ENCODE results near the gene PTPRM.

DNA sequence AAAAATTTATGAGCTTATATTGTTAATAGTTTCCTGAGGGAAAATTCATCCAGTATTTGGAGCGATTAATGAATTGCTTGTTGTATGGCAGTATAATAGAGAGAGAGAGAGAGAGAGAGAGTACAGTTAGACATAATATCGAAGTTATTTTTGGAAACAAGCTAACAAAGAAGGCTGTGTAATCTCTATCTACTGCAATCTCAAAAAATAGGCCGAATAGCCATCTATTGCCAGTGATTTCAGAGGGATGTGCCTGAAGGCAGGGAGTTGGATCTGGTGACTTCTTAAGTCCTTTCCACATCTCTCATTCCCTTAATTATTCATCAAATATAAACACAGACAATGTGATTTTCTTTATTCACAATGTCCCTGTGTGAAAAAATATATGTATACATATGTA is 609.0 kb downstream of the PTPRM start:
- TF ChIP-seq GABPA (IDR thresholded peaks at IDR 0.05; ENCODE audit: low read depth) (no peak), CTCF (IDR thresholded peaks at IDR 0.05) (no peak), RCOR1 (IDR thresholded peaks at IDR 0.05; ENCODE audit: low read length) (no peak), POLR2AphosphoS5 (IDR thresholded peaks at IDR 0.05; ENCODE audit: low read depth, low read length) (no peak), FOXM1 (IDR thresholded peaks at IDR 0.05; ENCODE audit: low read depth) (no peak)
- TF ChIP-seq, protein P1, sequence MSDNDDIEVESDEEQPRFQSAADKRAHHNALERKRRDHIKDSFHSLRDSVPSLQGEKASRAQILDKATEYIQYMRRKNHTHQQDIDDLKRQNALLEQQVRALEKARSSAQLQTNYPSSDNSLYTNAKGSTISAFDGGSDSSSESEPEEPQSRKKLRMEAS (IDR thresholded peaks at IDR 0.05; ENCODE audit: low read depth), result no peak
